GM10266 (cell line): ENCODE data around the gene OR4D10.

Experiments used
- DNase-seq: peaks from one replicate; pipeline ENCODE4 v3.0.0; 2012; ENCODE audit errors: extremely low spot score
- TF ChIP-seq, protein P1 (sequence below): IDR thresholded peaks from 2 replicates; pipeline ENCODE4 v1.5.1; 2012; ENCODE audit warnings: mild to moderate bottlenecking, low read depth; ENCODE audit not compliant: control insufficient read depth, insufficient read depth; ENCODE audit errors: missing control alignments

Gene OR4D10

DNA sequence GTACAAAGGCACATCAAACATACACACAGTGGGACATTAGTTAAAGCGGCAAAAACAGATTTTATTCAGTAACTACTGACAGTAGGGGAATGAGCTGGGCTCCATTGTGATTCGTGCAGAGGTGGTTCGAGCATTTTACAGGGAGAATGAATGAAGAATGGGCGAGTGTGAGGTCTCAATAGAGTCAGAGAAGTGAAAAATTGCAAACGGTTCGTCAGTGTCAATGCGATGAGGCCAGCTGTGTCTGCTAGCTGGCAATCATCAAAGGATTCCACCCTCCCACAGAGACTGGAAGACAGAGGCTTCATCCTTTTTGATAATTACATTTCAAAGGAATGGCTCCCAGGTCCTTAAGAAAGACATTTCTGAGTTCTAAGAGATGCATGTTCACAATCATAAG is 55.6 kb downstream of the OR4D10 start:
- DNase-seq = no peak
- TF ChIP-seq, protein P1, sequence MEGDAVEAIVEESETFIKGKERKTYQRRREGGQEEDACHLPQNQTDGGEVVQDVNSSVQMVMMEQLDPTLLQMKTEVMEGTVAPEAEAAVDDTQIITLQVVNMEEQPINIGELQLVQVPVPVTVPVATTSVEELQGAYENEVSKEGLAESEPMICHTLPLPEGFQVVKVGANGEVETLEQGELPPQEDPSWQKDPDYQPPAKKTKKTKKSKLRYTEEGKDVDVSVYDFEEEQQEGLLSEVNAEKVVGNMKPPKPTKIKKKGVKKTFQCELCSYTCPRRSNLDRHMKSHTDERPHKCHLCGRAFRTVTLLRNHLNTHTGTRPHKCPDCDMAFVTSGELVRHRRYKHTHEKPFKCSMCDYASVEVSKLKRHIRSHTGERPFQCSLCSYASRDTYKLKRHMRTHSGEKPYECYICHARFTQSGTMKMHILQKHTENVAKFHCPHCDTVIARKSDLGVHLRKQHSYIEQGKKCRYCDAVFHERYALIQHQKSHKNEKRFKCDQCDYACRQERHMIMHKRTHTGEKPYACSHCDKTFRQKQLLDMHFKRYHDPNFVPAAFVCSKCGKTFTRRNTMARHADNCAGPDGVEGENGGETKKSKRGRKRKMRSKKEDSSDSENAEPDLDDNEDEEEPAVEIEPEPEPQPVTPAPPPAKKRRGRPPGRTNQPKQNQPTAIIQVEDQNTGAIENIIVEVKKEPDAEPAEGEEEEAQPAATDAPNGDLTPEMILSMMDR = no peak
